Neuron (in vitro differentiated cells): Measurements from ENCODE around the gene SLC2A4.

ENCODE experiments used
- H2AFZ ChIP-seq: one replicate; pipeline ENCODE4 v1.6.1; 2013; ENCODE audit warnings: low read depth, mild to moderate bottlenecking, inconsistent platforms, low read length, moderate library complexity
- H3K27me3 ChIP-seq: one replicate; pipeline ENCODE4 v1.6.1; 2013; ENCODE audit warnings: low read length; ENCODE audit not compliant: insufficient read depth
- H3K36me3 ChIP-seq: one replicate; pipeline ENCODE4 v1.6.1; 2013; ENCODE audit warnings: low read length; ENCODE audit not compliant: insufficient read depth
- H3K4me1 ChIP-seq: one replicate; pipeline ENCODE4 v1.6.1; 2013; ENCODE audit warnings: low read length; ENCODE audit not compliant: insufficient read depth
- H3K4me3 ChIP-seq: 2 replicates; pipeline ENCODE4 v1.5.1; 2013; ENCODE audit warnings: mild to moderate bottlenecking, low read length, moderate library complexity
- H3K9me3 ChIP-seq: one replicate; pipeline ENCODE4 v1.6.1; 2013; ENCODE audit warnings: low read length

SLC2A4 gene

GRCh38 chr17:7252176-7253043 is 29.1 kb upstream of the SLC2A4 start, which contains the start of gene ELP5:
TSS of gene ELP5 (plus strand) at chr17:7252215. CDS start at chr17:7252551, 336 bp downstream.
- peak within 1 kb of the TSS; percentile 92 for H3K4me3 ChIP-seq
- H3K27me3 ChIP-seq: no peaks in the 10 kb centered on the region
- H3K9me3 ChIP-seq: no peaks in the 10 kb centered on the region
- peaks cover 33% of the 10 kb centered on the region for H3K36me3 ChIP-seq
- peaks cover 26% of the 10 kb centered on the region for H3K4me1 ChIP-seq
- H2AFZ ChIP-seq: peak within 1 kb of the TSS; percentile 47

- Histone ChIP-seq H3K36me3 (peaks cover 36% of the 10 kb centered on the region), H2AFZ (no peak overlapping the region), H3K4me3 (peak overlapping the region; percentile 92), H3K4me1 (peaks cover 26% of the 10 kb centered on the region), H3K9me3 (no peaks in the 10 kb centered on the region), H3K27me3 (no peaks in the 10 kb centered on the region)
Observed at GRCh38 chr17:7253082-7253481, 28.4 kb upstream of the SLC2A4 start.

GRCh38 chr17:7254511-7254910 is 27.0 kb upstream of the SLC2A4 start:
- no peak overlapping the region for H3K4me3 ChIP-seq
- no peak overlapping the region for H2AFZ ChIP-seq
- H3K36me3 ChIP-seq: peaks cover 50% of the 10 kb centered on the region
- H3K4me1 ChIP-seq: peaks cover 19% of the 10 kb centered on the region
- H3K27me3 ChIP-seq: no peaks in the 10 kb centered on the region
- H3K9me3 ChIP-seq: no peaks in the 10 kb centered on the region

- H3K4me1 ChIP-seq: peaks cover 8% of the 10 kb centered on the region
- H3K4me3 ChIP-seq: no peak overlapping the region
- H3K9me3 ChIP-seq: peaks cover 6% of the 10 kb centered on the region
- no peak overlapping the region for H2AFZ ChIP-seq
- peaks cover 17% of the 10 kb centered on the region for H3K27me3 ChIP-seq
- H3K36me3 ChIP-seq: peaks cover 54% of the 10 kb centered on the region
Observed at GRCh38 chr17:7256766-7257456, 24.6 kb upstream of the SLC2A4 start.

- peaks cover 3% of the 10 kb centered on the region for H3K4me1 ChIP-seq
- peaks cover 6% of the 10 kb centered on the region for H3K9me3 ChIP-seq
- H3K36me3 ChIP-seq: peaks cover 48% of the 10 kb centered on the region
- H3K4me3 ChIP-seq: no peak overlapping the region
- peaks cover 38% of the 10 kb centered on the region for H3K27me3 ChIP-seq
- H2AFZ ChIP-seq: no peak overlapping the region
Observed at GRCh38 chr17:7258731-7259554, 22.6 kb upstream of the SLC2A4 start.

DNA sequence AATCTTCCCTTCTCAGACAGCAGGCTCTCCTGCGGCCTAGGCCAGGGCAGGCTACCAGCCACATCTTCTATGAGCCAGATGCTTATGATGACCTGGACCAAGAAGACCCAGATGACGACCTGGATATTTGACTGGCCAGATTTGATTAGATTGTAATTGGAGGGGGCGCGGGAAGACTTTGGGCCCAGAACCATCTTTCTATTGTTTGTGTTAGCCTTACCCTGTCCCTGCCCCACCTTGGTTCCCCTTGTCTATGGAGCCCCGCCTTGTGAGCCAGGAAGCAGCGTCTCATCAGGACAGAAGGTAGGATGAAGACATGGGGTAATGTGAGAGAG is 22.0 kb upstream of the SLC2A4 start:
- peaks cover 3% of the 10 kb centered on the region for H3K4me1 ChIP-seq
- H3K27me3 ChIP-seq: peaks cover 43% of the 10 kb centered on the region
- H3K9me3 ChIP-seq: peaks cover 6% of the 10 kb centered on the region
- no peak overlapping the region for H3K4me3 ChIP-seq
- H3K36me3 ChIP-seq: peaks cover 42% of the 10 kb centered on the region
- H2AFZ ChIP-seq: no peak overlapping the region

GRCh38 chr17:7260151-7260550 is 21.4 kb upstream of the SLC2A4 start:
- H3K36me3 ChIP-seq: peaks cover 36% of the 10 kb centered on the region
- no peak overlapping the region for H2AFZ ChIP-seq

GRCh38 chr17:7260651-7261378 is 20.7 kb upstream of the SLC2A4 start:
- Histone ChIP-seq H3K27me3 (peaks cover 43% of the 10 kb centered on the region), H3K36me3 (peaks cover 33% of the 10 kb centered on the region), H3K4me3 (no peak overlapping the region), H2AFZ (no peak overlapping the region), H3K4me1 (peaks cover 3% of the 10 kb centered on the region), H3K9me3 (peaks cover 6% of the 10 kb centered on the region)

More at GRCh38 chr17:7260151-7260550, 21.4 kb upstream of the SLC2A4 start:
- no peak overlapping the region for H3K4me3 ChIP-seq
- peaks cover 6% of the 10 kb centered on the region for H3K9me3 ChIP-seq
- H3K27me3 ChIP-seq: peaks cover 43% of the 10 kb centered on the region
- H3K4me1 ChIP-seq: peaks cover 3% of the 10 kb centered on the region

- Histone ChIP-seq H3K27me3 (peaks cover 45% of the 10 kb centered on the region), H3K9me3 (peaks cover 6% of the 10 kb centered on the region), H3K4me3 (no peak overlapping the region), H3K4me1 (peaks cover 3% of the 10 kb centered on the region), H3K36me3 (peaks cover 25% of the 10 kb centered on the region), H2AFZ (no peak overlapping the region)
Observed at GRCh38 chr17:7261379-7262191, 19.9 kb upstream of the SLC2A4 start.

GRCh38 chr17:7262192-7262934 is 19.2 kb upstream of the SLC2A4 start, which contains the start of gene CLDN7:
TSS of gene CLDN7 (minus strand) at chr17:7262478. CDS start at chr17:7262043, 435 bp downstream.
- no peak within 1 kb of the TSS for H2AFZ ChIP-seq
- H3K4me3 ChIP-seq: no peak within 1 kb of the TSS
- peaks cover 21% of the 10 kb centered on the region for H3K36me3 ChIP-seq
- H3K9me3 ChIP-seq: peaks cover 6% of the 10 kb centered on the region
- H3K4me1 ChIP-seq: peaks cover 3% of the 10 kb centered on the region
- peaks cover 45% of the 10 kb centered on the region for H3K27me3 ChIP-seq
